Osteoblast (primary cell): Measurements from ENCODE around the gene COL9A2. TPM values are rescaled to one million over a fixed set of nuclear protein-coding genes. Genes with fewer than 3 reads are reported as not detected.

Experiments used
- DNase-seq: peaks from one replicate; pipeline ENCODE4 v3.0.0; 2011; ENCODE audit warnings: low spot score, mixed read lengths; ENCODE audit not compliant: insufficient read length; ENCODE audit errors: missing footprints
- H2AFZ ChIP-seq: 2 replicates; pipeline ENCODE4 v1.6.0; 2011; ENCODE audit warnings: mild to moderate bottlenecking, low read length
- H3K27ac ChIP-seq: 2 replicates; pipeline ENCODE4 v1.5.1; 2011; ENCODE audit warnings: mild to moderate bottlenecking, low read depth, low read length, moderate library complexity
- H3K27me3 ChIP-seq: 2 replicates; pipeline ENCODE4 v1.6.0; 2012; ENCODE audit warnings: mild to moderate bottlenecking, control low read depth, inconsistent platforms, low read length, moderate library complexity; ENCODE audit not compliant: insufficient read depth
- H3K36me3 ChIP-seq: 2 replicates; pipeline ENCODE4 v1.5.1; 2011; ENCODE audit warnings: mild to moderate bottlenecking, low read length, control low read depth, moderate library complexity; ENCODE audit not compliant: insufficient read depth
- H3K4me1 ChIP-seq: 2 replicates; pipeline ENCODE4 v1.5.1; 2011; ENCODE audit warnings: mild to moderate bottlenecking, low read length, control low read depth, moderate library complexity; ENCODE audit not compliant: insufficient read depth
- H3K4me2 ChIP-seq: 2 replicates; pipeline ENCODE4 v1.6.0; 2011; ENCODE audit warnings: mild to moderate bottlenecking, low read length; ENCODE audit not compliant: insufficient read depth
- H3K4me3 ChIP-seq: fragments of 200-600 bp; sonication (generic); 3 replicates; pipeline ENCODE4 v1.5.1; 2012; ENCODE audit warnings: mild to moderate bottlenecking, low read length, inconsistent platforms; ENCODE audit not compliant: insufficient read depth
- H3K79me2 ChIP-seq: 2 replicates; pipeline ENCODE4 v1.6.0; 2012; ENCODE audit warnings: mild to moderate bottlenecking, low read length, control low read depth, inconsistent platforms; ENCODE audit not compliant: insufficient read depth
- H3K9me3 ChIP-seq: 2 replicates; pipeline ENCODE4 v1.5.1; 2011; ENCODE audit warnings: low read depth, low read length, control low read depth
- H4K20me1 ChIP-seq: 2 replicates; pipeline ENCODE4 v1.6.0; 2012; ENCODE audit warnings: mild to moderate bottlenecking, low read length, control low read depth; ENCODE audit not compliant: insufficient read depth
- CTCF ChIP-seq: IDR thresholded peaks from 2 replicates; pipeline ENCODE4 v1.5.1; 2011; ENCODE audit warnings: mild to moderate bottlenecking, low read depth, low read length, moderate library complexity; ENCODE audit errors: extremely low read depth
- total RNA-seq: library from RNA; depleted of rRNA; stranded (reverse); fragments of >200 nt; gene quantifications from 2 replicates; pipeline ENCODE4 v1.2.3, GENCODE V29; 2012

Gene COL9A2
- total RNA-seq, 1 donor: 0.36 TPM

- Histone ChIP-seq H4K20me1 (no peaks in the 10 kb centered on the region), H3K36me3 (no peaks in the 10 kb centered on the region), H3K4me3 (no peak overlapping the region), H3K4me1 (peaks cover 8% of the 10 kb centered on the region), H3K27ac (no peak overlapping the region), H2AFZ (no peak overlapping the region), H3K9me3 (peaks cover 3% of the 10 kb centered on the region), H3K27me3 (no peaks in the 10 kb centered on the region), H3K4me2 (no peak overlapping the region), H3K79me2 (no peaks in the 10 kb centered on the region)
- no peak for DNase-seq
- no peak for TF ChIP-seq CTCF
These were observed 44.6 kb upstream of the COL9A2 start for GRCh38 chr1:40361637-40362036.

- H3K27me3 ChIP-seq: no peaks in the 10 kb centered on the region
- H2AFZ ChIP-seq: no peak overlapping the region
- no peaks in the 10 kb centered on the region for H3K79me2 ChIP-seq
- no peaks in the 10 kb centered on the region for H4K20me1 ChIP-seq
- no peak overlapping the region for H3K27ac ChIP-seq
- TF ChIP-seq CTCF: no peak
- H3K4me3 ChIP-seq: no peak overlapping the region
- H3K9me3 ChIP-seq: peaks cover 3% of the 10 kb centered on the region
- no peak overlapping the region for H3K4me2 ChIP-seq
- no peak for DNase-seq
- no peaks in the 10 kb centered on the region for H3K36me3 ChIP-seq
- peaks cover 8% of the 10 kb centered on the region for H3K4me1 ChIP-seq
These were observed 44.1 kb upstream of the COL9A2 start for GRCh38 chr1:40361201-40361600.

GRCh38 chr1:40360631-40361030 is 43.5 kb upstream of the COL9A2 start:
- peaks cover 3% of the 10 kb centered on the region for H3K9me3 ChIP-seq
- no peak for DNase-seq
- no peak overlapping the region for H2AFZ ChIP-seq
- no peak for TF ChIP-seq CTCF
- no peaks in the 10 kb centered on the region for H4K20me1 ChIP-seq
- H3K4me3 ChIP-seq: no peak overlapping the region
- H3K27me3 ChIP-seq: no peaks in the 10 kb centered on the region
- no peaks in the 10 kb centered on the region for H3K79me2 ChIP-seq
- H3K4me2 ChIP-seq: no peak overlapping the region
- peaks cover 8% of the 10 kb centered on the region for H3K4me1 ChIP-seq
- H3K36me3 ChIP-seq: no peaks in the 10 kb centered on the region
- no peak overlapping the region for H3K27ac ChIP-seq

- no peak for DNase-seq
- Histone ChIP-seq H2AFZ (no peak overlapping the region), H3K4me3 (no peak overlapping the region), H3K4me2 (no peak overlapping the region), H3K79me2 (no peaks in the 10 kb centered on the region), H3K9me3 (peaks cover 3% of the 10 kb centered on the region), H3K27ac (no peak overlapping the region), H3K36me3 (no peaks in the 10 kb centered on the region), H3K27me3 (no peaks in the 10 kb centered on the region), H4K20me1 (no peaks in the 10 kb centered on the region), H3K4me1 (peaks cover 6% of the 10 kb centered on the region)
- TF ChIP-seq CTCF: no peak
These were observed 40.5 kb upstream of the COL9A2 start for GRCh38 chr1:40357625-40358024.
